ENCODE results near the gene FAM76A. TPM values are rescaled to one million over a fixed set of nuclear protein-coding genes. Genes with fewer than 3 reads are reported as not detected.
A peak's percentile ranks its signal among the peaks of the same experiment; 100 is the strongest.
"Not testable (repeated sequence)": the region's sequence is repeated elsewhere in the genome, so short reads cannot be mapped to it uniquely, and the experiment has no call there.

FAM76A gene
- total RNA-seq (10 to 100 TPM; 10.1 to 18.2 (median 15.5) TPM), polyA plus RNA-seq (1 to 10 TPM; 4.0 to 5.4 (median 4.1) TPM)
- long read RNA-seq, donor 1, partial matches to known transcripts: 0 of 3 reads
- long read RNA-seq, donor 1, other reads (novel, unspliced or antisense): 0 of 3 reads
- long read RNA-seq, donor 2, partial matches to known transcripts: 0 of 3 reads
- long read RNA-seq, donor 2, other reads (novel, unspliced or antisense): 0 of 3 reads

DNA sequence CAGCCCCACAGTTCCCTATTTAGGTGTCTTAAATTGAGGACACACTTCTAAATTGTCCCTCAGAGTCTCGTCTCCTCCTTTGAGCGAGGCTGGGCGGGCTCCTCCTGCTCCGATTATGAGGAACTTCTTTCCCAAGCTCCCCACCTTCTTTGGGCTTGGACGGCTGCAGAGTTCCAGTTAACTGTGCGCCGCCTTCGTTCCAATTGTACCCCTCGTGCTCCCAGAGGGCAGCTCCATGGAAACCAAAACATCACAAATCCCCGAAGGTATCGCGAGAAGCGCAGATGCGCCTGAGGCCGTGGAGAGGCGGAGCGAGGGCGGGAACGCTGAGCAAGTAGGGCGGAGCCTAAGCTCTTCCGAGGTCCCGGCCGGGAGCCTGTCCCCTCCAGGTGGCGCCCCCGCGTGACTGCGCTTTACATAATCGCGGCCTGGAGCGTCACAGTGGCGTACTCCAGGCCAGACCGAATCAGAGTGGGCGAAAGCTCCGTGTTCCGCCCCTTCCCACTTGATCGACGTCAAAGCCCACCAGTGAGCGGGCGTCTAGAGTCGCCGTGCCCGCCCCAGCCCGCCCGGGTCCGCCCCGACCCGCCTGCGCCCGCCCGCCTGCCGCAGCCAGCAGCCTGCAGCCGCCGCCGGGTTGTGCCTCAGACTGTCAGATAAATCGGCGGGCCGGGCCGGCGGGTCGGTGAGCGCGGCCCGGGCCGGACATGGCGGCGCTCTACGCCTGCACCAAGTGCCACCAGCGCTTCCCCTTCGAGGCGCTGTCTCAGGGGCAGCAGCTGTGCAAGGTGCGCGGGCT lies at the start of gene FAM76A:
Gene FAM76A, plus strand, starts transcription at position 588 of the 799 bp plus-strand sequence. Its CDS starts 120 bp downstream, at position 708.
- peaks cover 12 to 45% (median 21%) of the 10 kb centered on the region in 6 donors for H3K4me1 ChIP-seq
- 2 to 4% (median 3%) methylated on average over 38 to 72 of the region's 72 CpGs for WGBS, 5 donors
- peak; percentile 100 for DNase-seq
- intact Hi-C loops (cut with DNase I; ENCODE audit: low total_unique reads): loop anchor here (5.0 kb wide), 1 partner anchor 53 kb away; the partner anchor contains the start of gene IFI6
- H3K27ac ChIP-seq: peak within 1 kb of the TSS; percentile 84 to 95 (median 94)
- TF ChIP-seq POLR2A (IDR thresholded peaks at IDR 0.05) (peak in 2 of 3 donors; percentile 25 to 85), POLR2AphosphoS5 (IDR thresholded peaks at IDR 0.05) (peak; percentile 84 to 88 (median 88))
- TF ChIP-seq, protein P1, sequence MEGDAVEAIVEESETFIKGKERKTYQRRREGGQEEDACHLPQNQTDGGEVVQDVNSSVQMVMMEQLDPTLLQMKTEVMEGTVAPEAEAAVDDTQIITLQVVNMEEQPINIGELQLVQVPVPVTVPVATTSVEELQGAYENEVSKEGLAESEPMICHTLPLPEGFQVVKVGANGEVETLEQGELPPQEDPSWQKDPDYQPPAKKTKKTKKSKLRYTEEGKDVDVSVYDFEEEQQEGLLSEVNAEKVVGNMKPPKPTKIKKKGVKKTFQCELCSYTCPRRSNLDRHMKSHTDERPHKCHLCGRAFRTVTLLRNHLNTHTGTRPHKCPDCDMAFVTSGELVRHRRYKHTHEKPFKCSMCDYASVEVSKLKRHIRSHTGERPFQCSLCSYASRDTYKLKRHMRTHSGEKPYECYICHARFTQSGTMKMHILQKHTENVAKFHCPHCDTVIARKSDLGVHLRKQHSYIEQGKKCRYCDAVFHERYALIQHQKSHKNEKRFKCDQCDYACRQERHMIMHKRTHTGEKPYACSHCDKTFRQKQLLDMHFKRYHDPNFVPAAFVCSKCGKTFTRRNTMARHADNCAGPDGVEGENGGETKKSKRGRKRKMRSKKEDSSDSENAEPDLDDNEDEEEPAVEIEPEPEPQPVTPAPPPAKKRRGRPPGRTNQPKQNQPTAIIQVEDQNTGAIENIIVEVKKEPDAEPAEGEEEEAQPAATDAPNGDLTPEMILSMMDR (IDR thresholded peaks at IDR 0.05 in 8 of 11, conservative IDR thresholded peaks at IDR 0.05 in 3 of 11): peak in 9 of 11 experiments; percentile 52 to 87 (median 70)
- H3K27me3 ChIP-seq (replicated peaks in 1 of 7): no peaks in the 10 kb centered on the region
- no peaks in the 10 kb centered on the region for H3K9me3 ChIP-seq
- peaks cover 0 to 31% (median 6%) of the 10 kb centered on the region in 6 donors for H3K36me3 ChIP-seq
- peak within 1 kb of the TSS; percentile 89 to 98 (median 94) for H3K4me3 ChIP-seq

DNA sequence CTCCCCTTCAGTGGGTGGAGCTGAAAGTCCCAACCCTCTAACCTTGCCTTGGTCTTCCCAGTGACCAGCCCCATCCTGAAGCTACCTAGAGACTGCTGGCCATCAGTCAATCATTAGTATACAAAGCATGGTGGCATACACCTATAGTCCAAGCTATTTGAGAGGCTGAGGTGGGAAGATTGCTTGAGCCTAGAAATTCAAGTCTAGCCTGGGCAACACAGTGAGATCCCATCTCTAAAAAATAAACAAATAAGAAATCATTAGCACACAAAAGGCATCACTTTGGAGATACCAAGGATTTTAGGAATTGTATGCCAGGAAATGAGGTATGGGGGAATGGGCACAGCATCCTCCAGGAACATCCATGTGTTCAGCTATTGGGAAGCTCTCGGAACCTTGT lies 49.4 kb upstream of the FAM76A start:
- Histone ChIP-seq H3K9me3 (peaks cover 0 to 21% (median 20%) of the 10 kb centered on the region in 8 donors), H3K27me3 (replicated peaks in 1 of 7) (no peaks in the 10 kb centered on the region), H3K4me1 (peaks cover 11 to 18% (median 14%) of the 10 kb centered on the region in 6 donors), H3K36me3 (no peaks in the 10 kb centered on the region), H3K27ac (no peak overlapping the region), H3K4me3 (no peak overlapping the region)
- intact Hi-C loops (cut with DNase I; ENCODE audit: low total_unique reads): no loop called here
- DNase-seq: no peak
- 92 to 100% (median 95%) methylated on average over 1 of the region's 1 CpG for WGBS, 5 donors
- TF ChIP-seq POLR2AphosphoS5 (IDR thresholded peaks at IDR 0.05): no peak
- TF ChIP-seq POLR2A (IDR thresholded peaks at IDR 0.05): no peak
- TF ChIP-seq, protein P1 (IDR thresholded peaks at IDR 0.05 in 8 of 11, conservative IDR thresholded peaks at IDR 0.05 in 3 of 11): no peak

DNA sequence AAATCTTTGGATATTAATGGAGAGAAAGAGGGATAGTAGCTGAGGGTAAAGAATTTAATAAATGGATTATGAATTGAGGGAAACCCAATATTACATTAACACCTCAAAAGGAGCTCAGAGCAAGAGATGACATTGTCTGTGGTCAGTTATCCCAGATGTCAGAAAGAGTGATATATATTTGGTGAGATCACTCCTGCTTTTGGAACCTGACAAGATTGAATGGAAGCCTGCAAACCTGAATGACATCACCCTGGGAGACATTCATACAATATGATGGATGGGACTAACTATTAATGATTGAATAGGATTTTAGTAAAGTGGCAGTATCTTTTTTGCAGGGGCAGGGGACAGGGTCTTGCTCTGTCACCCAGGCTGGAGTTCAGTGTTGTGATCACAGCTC lies 47.0 kb upstream of the FAM76A start:
- TF ChIP-seq POLR2A (IDR thresholded peaks at IDR 0.05) (no peak), POLR2AphosphoS5 (IDR thresholded peaks at IDR 0.05) (no peak)
- TF ChIP-seq, protein P1 (IDR thresholded peaks at IDR 0.05 in 8 of 11, conservative IDR thresholded peaks at IDR 0.05 in 3 of 11): no peak
- Histone ChIP-seq H3K4me1 (no peaks in the 10 kb centered on the region), H3K36me3 (no peaks in the 10 kb centered on the region), H3K9me3 (peaks cover 0 to 37% (median 32%) of the 10 kb centered on the region in 8 donors), H3K4me3 (no peak overlapping the region), H3K27ac (no peak overlapping the region), H3K27me3 (replicated peaks in 1 of 7) (no peaks in the 10 kb centered on the region)
- no peak for DNase-seq
- intact Hi-C loops (cut with DNase I; ENCODE audit: low total_unique reads): no loop called here

GRCh38 chr1:27680225-27680791 lies 45.5 kb upstream of the FAM76A start:
- H3K27me3 ChIP-seq (replicated peaks in 1 of 7); intact Hi-C loops (cut with DNase I; ENCODE audit: low total_unique reads); H3K36me3 ChIP-seq; H3K27ac ChIP-seq; H3K4me3 ChIP-seq; DNase-seq; H3K4me1 ChIP-seq: not testable (repeated sequence)
- 98 to 100% (median 100%) methylated on average over 1 to 2 of the region's 2 CpGs for WGBS, 5 donors
- peaks cover 0 to 37% (median 32%) of the 10 kb centered on the region in 8 donors for H3K9me3 ChIP-seq

DNA sequence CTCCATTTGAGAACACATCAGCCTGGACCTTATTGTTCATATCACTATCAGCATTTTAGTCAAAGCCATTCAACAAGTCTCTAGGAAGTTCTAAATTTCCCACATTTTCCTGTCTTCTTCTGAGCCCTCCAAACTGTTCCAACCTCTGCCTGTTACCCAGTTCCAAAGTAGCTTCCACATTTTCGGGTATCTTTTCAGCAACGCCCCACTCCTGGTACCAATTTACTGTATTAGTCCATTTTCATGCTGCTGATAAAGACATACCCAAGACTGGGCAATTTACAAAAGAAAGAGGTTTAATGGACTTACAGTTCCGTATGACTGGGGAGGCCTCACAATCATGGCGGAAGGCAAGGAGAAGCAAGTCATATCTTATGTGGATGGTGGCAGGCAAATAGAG lies 44.2 kb upstream of the FAM76A start:
- DNase-seq; H3K36me3 ChIP-seq; intact Hi-C loops (cut with DNase I; ENCODE audit: low total_unique reads); H3K27me3 ChIP-seq (replicated peaks in 1 of 7); H3K27ac ChIP-seq; H3K4me3 ChIP-seq; H3K4me1 ChIP-seq: not testable (repeated sequence)
- 93 to 99% (median 97%) methylated on average over 4 of the region's 4 CpGs for WGBS, 5 donors
- peaks cover 0 to 37% (median 32%) of the 10 kb centered on the region in 8 donors for H3K9me3 ChIP-seq

All from spleen (tissue), 13 donors.